Measurements from ENCODE around the gene STYX. TPM values are rescaled to one million over a fixed set of nuclear protein-coding genes. Genes with fewer than 3 reads are reported as not detected.

The STYX gene
- total RNA-seq, 1 experiment from 2014 or later: 22.8 TPM

GRCh38 chr14:52801014-52801712, 71.2 kb downstream of the STYX start (continued):
- no peak for TF ChIP-seq ATF6 (CRISPR knock-in tag; IDR thresholded peaks at IDR 0.05)
- no peak for TF ChIP-seq RELA (CRISPR knock-in tag; IDR thresholded peaks at IDR 0.05; ENCODE audit: borderline replicate concordance)
- TF ChIP-seq TEAD1 (CRISPR knock-in tag; IDR thresholded peaks at IDR 0.05): no peak
- TF ChIP-seq AR (CRISPR knock-in tag; IDR thresholded peaks at IDR 0.05): no peak
- TF ChIP-seq FOXK1 (CRISPR knock-in tag; IDR thresholded peaks at IDR 0.05): no peak
- no peak for TF ChIP-seq ETV6 (CRISPR knock-in tag; IDR thresholded peaks at IDR 0.05)
- TF ChIP-seq ZNF138 (CRISPR knock-in tag; conservative IDR thresholded peaks at IDR 0.05): no peak
- no peak for TF ChIP-seq ZNF232 (CRISPR knock-in tag; IDR thresholded peaks at IDR 0.05)

GRCh38 chr14:52802597-52802996, 72.6 kb downstream of the STYX start:
- H3K27ac Mint-ChIP-seq: no peak overlapping the region
- no peak for ATAC-seq

GRCh38 chr14:52806115-52806514, 76.1 kb downstream of the STYX start:
- ChIA-PET CTCF (no interaction called here), POLR2A (no interaction called here)
- ATAC-seq (no peak), DNase-seq (ENCODE audit: low spot score) (no peak)
- H3K4me1 Mint-ChIP-seq: 0 out of 2 replicates have a peak, but pooled peaks cover 7% of the 10 kb centered on the region
- no peak overlapping the region for H3K27ac Mint-ChIP-seq
- H3K27me3 Mint-ChIP-seq (ENCODE audit: low read depth): no peaks in the 10 kb centered on the region
- no peak for TF ChIP-seq AR (CRISPR knock-in tag; IDR thresholded peaks at IDR 0.05)
- no peak for TF ChIP-seq ZNF671 (CRISPR knock-in tag; IDR thresholded peaks at IDR 0.05)
- TF ChIP-seq RORB (CRISPR knock-in tag; IDR thresholded peaks at IDR 0.05): no peak
- H3K4me3 Mint-ChIP-seq: no peak overlapping the region
- H3K36me3 Mint-ChIP-seq: no peaks in the 10 kb centered on the region
- no peaks in the 10 kb centered on the region for H3K9me3 Mint-ChIP-seq

More at GRCh38 chr14:52802597-52802996, 72.6 kb downstream of the STYX start:
- Mint-ChIP-seq H3K9me3 (no peaks in the 10 kb centered on the region), H3K27me3 (ENCODE audit: low read depth) (no peaks in the 10 kb centered on the region), H3K36me3 (no peaks in the 10 kb centered on the region), H3K4me3 (no peak overlapping the region), H3K4me1 (0 out of 2 replicates have a peak, but pooled peaks cover 7% of the 10 kb centered on the region)
- no peak for DNase-seq (ENCODE audit: low spot score)
- CTCF ChIA-PET: interaction anchor here (0.7 to 1.3 kb wide), 4 partner anchors 11 to 503 kb away, joined by 3 to 5 read pairs (median 3); partner anchors contain the start of gene GNPNAT1
- POLR2A ChIA-PET: no interaction called here
- no peak for TF ChIP-seq ATF2 (CRISPR knock-in tag; IDR thresholded peaks at IDR 0.05; ENCODE audit: borderline replicate concordance, low read depth)
